Right ventricle myocardium inferior (tissue), 1 donor: Measurements from ENCODE around the gene BCAP31. TPM values are rescaled to one million over a fixed set of nuclear protein-coding genes. Genes with fewer than 3 reads are reported as not detected.

Source experiments
- total RNA-seq: library from RNA; stranded (reverse); fragmentation: NEBNext Ultra II Directional; extraction: Animal tissue kit (Norgen Biotek cat#: 25700); gene quantifications from one replicate; pipeline ENCODE4 v1.2.1, GENCODE V29; 2021
- donor health status: DM: no; HTN: yes; CAD: no; lungs with severe emphysema.

BCAP31 gene
- total RNA-seq, 1 donor from 2014 or later, result 98.5 TPM

Other genes starting within 250 kb of the BCAP31 start
- gene BGN, start 229.4 kb downstream of the BCAP31 start, total RNA-seq, result 42.2 TPM
- gene ATP2B3, start 206.7 kb downstream of the BCAP31 start, total RNA-seq, result not detected
- 42.6 TPM for gene CCNQ, start 125.2 kb downstream of the BCAP31 start, total RNA-seq
- gene DUSP9, start 77.2 kb downstream of the BCAP31 start, total RNA-seq, result 0.19 TPM
- gene PNCK, start 50.6 kb downstream of the BCAP31 start, total RNA-seq, result 11.3 TPM
- 178 TPM for gene SLC6A8, start 36.5 kb downstream of the BCAP31 start, total RNA-seq
- 16.4 TPM for gene ABCD1, start 469 bp upstream of the BCAP31 start, total RNA-seq
- 2.3 TPM for gene PLXNB3, start 39.9 kb upstream of the BCAP31 start, total RNA-seq
- 43.3 TPM for gene SRPK3, start 56.7 kb upstream of the BCAP31 start, total RNA-seq
- gene IDH3G, start 70.0 kb upstream of the BCAP31 start, total RNA-seq, result 78.7 TPM
- 150 TPM for gene SSR4, start 70.3 kb upstream of the BCAP31 start, total RNA-seq
- gene PDZD4, start 106.2 kb upstream of the BCAP31 start, total RNA-seq, result 2.8 TPM
- gene L1CAM, start 161.8 kb upstream of the BCAP31 start, total RNA-seq, result 6.1 TPM
- gene AVPR2, start 180.3 kb upstream of the BCAP31 start, total RNA-seq, result 3.2 TPM
- gene ARHGAP4, start 201.9 kb upstream of the BCAP31 start, total RNA-seq, result 9.7 TPM
- 80.6 TPM for gene NAA10, start 210.7 kb upstream of the BCAP31 start, total RNA-seq
- gene RENBP, start 220.3 kb upstream of the BCAP31 start, total RNA-seq, result 8.8 TPM
- 25.4 TPM for gene HCFC1, start 247.4 kb upstream of the BCAP31 start, total RNA-seq
- gene TMEM187, start 248.4 kb upstream of the BCAP31 start, total RNA-seq, result 6.9 TPM